RKO (cell line): Measurements from ENCODE around the gene GRK5.

ENCODE experiments used
- DNase-seq: peaks from one replicate; pipeline ENCODE4 v3.0.0-alpha.2; 2016; ENCODE audit warnings: low spot score

GRK5 gene

GRCh38 chr10:119443970-119444660 lies 236.7 kb downstream of the GRK5 start:
- no peak for DNase-seq

- DNase-seq, result no peak
Observed at GRCh38 chr10:119444866-119445265, 237.5 kb downstream of the GRK5 start.

- peak; percentile 70 for DNase-seq
Observed at GRCh38 chr10:119445311-119445934, 238.1 kb downstream of the GRK5 start.

GRCh38 chr10:119445935-119446317 lies 238.6 kb downstream of the GRK5 start:
- no peak for DNase-seq

GRCh38 chr10:119446441-119447277 lies 239.3 kb downstream of the GRK5 start:
- DNase-seq, result no peak

GRCh38 chr10:119447421-119447820 lies 240.1 kb downstream of the GRK5 start:
- DNase-seq, result no peak

GRCh38 chr10:119447823-119448546 lies 240.6 kb downstream of the GRK5 start:
- no peak for DNase-seq

- no peak for DNase-seq
Observed at GRCh38 chr10:119448628-119449584, 241.5 kb downstream of the GRK5 start.

- DNase-seq, result no peak
Observed at GRCh38 chr10:119449760-119450461, 242.5 kb downstream of the GRK5 start.

GRCh38 chr10:119450606-119451299 lies 243.4 kb downstream of the GRK5 start:
- DNase-seq, result no peak

GRCh38 chr10:119451300-119451896 lies 244.0 kb downstream of the GRK5 start:
- DNase-seq, result no peak

GRCh38 chr10:119452396-119452795 lies 245.0 kb downstream of the GRK5 start:
- DNase-seq, result no peak

GRCh38 chr10:119453313-119453712 lies 245.9 kb downstream of the GRK5 start:
- DNase-seq, result no peak

GRCh38 chr10:119454316-119454715 lies 246.9 kb downstream of the GRK5 start:
- DNase-seq, result no peak

GRCh38 chr10:119454990-119455389 lies 247.6 kb downstream of the GRK5 start:
- no peak for DNase-seq

GRCh38 chr10:119455609-119456434 lies 248.5 kb downstream of the GRK5 start:
- DNase-seq, result no peak

GRCh38 chr10:119456435-119456810 lies 249.1 kb downstream of the GRK5 start:
- no peak for DNase-seq

GRCh38 chr10:119457966-119458766 lies 250.8 kb downstream of the GRK5 start:
- DNase-seq, result no peak
